Measurements from ENCODE around the gene LUC7L3.

The LUC7L3 gene

DNA sequence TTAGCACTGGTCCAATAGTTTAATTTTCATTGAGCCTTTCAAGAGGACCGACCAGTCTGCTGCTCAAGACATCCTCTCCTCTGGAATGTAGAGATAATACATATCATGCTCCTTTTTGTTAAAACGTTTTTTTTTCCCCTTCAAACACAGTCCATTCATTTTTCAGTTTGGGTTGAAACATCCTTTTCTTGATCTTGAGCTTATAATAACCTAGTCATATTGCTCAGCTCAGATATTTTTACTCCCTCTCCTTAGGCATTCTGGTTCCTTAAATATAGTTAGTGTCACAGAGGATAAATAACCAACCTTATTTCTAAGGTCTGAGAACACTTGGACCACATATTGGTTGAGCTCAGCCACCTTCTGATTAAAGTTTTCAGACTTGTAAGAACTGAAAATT lies 35.1 kb downstream of the LUC7L3 start:
- no peak for DNase-seq (ENCODE audit: low read depth)

DNA sequence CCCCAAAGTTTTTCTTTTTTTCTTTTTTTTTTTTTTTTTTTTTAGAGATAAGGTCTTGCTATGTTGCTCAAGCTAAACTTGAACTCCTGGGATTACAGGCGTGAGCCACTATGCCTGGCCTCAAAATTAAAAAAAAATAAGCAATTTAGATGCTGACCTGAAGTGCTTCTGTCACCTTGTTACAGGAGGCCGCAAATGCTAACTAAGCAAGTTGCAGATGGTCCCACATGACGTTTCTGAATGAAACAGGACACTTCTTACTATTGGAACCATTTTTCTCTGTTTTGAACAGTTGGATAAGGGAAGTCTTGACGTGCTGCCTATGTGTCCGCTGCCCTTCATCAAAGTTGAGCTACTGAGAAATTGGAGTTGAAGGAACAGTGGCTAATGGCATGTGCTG lies 39.1 kb downstream of the LUC7L3 start:
- DNase-seq (ENCODE audit: low read depth) = no peak

DNA sequence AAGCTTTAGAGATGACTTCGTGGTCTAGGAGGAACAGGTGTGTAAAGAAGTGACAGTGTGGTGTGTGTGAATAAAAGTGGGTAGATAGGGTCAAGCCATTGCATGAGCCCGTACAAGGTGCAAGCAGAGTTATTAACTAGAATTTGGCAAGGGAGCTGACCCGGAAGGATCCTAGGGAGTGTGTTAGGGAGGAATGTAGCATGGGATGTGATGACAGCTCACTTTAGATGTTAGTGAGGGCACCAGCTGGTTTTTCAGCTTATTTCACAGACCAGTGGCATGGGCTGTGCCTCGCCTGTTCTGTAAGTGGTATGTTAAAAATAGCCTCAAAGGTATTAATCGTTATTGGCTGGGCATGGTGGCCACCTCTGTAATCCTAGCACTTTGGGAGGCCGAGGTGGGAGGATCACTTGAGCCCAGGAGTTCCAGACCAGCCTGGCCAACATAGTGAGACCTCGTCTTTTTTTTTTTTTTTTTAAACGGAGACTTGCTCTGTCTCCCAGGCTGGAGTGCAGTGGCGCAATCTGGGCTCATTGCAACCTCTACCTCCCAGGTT lies 39.7 kb downstream of the LUC7L3 start:
- DNase-seq (ENCODE audit: low read depth) = no peak

DNA sequence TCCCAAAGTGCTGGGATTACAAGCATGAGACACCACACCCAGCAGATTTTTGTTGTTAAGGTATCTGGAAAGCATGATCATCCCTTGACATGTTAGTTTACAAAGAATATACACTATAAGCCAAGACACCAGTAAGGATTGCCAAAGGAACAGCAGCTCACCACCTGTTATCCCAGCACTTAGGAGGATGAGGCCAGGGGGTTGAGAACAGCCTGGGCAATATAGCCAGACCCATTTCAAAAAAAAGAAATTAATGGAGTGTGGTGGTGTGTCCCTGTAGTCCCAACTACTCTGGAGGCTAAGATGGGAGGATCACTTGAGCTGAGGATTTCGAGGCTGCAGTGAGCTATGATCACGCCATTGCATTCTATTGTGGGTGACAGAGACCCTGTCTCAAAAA lies 42.8 kb downstream of the LUC7L3 start:
- no peak for DNase-seq (ENCODE audit: low read depth)

GRCh38 chr17:50763716-50764475 lies 44.5 kb downstream of the LUC7L3 start:
- DNase-seq (ENCODE audit: low read depth) = no peak

DNA sequence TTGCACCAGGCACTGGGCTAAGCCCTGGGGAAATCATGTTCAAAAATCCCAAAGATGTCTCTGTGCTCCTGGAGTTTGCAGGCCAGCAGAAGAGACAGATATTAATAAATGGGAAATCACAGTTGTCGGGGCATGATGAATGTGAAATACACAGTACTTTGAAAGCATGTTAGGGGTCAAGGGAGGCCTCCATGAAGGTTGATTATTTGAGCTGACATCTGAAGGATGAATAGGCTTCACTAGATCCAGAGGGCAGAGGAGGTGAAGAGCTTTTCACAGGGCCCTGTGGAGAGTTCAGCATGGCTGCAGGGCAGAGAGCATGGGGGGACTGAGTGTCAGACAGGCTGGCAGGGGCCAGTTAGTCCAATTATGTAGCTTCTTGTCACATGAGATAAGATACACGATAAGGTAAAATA lies 45.3 kb downstream of the LUC7L3 start:
- DNase-seq (ENCODE audit: low read depth) = no peak

- DNase-seq (ENCODE audit: low read depth) = no peak
These were observed 46.2 kb downstream of the LUC7L3 start for GRCh38 chr17:50765454-50766221.

DNA sequence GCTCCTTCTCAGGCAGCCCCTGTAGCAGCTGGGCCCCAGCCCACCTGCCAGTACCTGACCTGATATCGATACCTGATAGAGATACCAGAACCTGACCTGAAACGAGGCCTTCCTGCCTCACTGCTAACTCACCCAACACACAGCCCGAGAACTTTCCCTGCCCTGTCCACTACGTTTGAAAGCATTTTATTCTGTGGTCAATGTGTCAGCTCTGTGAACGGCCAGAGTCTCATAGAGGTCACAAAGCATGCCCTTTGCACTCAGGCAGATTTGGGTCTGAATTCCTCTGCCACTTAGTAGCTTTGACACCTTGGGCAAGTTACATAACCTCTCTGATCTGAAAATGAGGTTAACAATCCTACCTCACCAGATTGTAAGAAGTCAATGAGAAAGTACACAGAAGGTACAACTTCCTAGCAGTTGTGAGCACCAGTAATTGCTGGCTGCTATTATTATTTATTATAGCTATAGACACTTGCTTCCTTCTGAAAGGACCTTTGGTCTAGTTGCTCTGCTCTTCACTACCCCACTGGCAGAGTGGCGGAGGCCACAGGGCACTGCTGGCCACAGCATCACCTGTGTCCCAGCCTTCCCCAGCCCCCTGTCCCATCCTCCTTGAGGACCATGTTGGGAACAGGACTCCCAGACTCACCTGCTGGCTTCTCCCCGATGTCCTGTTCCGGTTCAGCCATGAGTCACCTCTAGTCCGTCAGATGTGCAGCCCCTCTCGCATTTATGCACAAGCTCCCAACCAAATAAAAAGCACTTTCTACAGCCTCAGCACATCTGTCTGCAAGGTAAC lies 47.0 kb downstream of the LUC7L3 start:
- no peak for DNase-seq (ENCODE audit: low read depth)

GRCh38 chr17:50767030-50767429 lies 47.6 kb downstream of the LUC7L3 start:
- DNase-seq (ENCODE audit: low read depth) = no peak

DNA sequence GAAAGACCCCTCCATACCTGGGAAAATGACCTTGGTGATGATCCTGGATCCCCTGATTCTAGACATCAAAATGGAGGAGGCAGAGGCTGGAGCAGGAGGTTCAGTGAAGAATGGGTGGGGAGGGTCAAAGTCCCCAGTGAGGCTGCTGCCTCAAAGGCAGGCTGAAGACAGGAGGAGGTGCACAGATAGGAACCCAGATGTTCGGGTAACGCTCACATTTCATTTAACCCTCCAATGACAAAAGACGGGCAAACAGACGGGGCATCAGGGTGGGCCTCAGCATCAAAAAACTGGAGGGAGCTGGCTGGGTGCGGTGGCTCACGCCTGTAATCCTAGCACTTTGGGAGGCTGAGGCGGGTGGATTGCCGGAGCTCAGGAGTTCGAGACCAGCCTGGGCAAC lies 48.0 kb downstream of the LUC7L3 start, which contains the start of gene ANKRD40CL:
ANKRD40CL (minus strand) TSS at position 73 of the 400 bp plus-strand sequence. CDS start 605 bp downstream, outside the sequence.
- DNase-seq (ENCODE audit: low read depth) = no peak

- no peak for DNase-seq (ENCODE audit: low read depth)
These were observed 49.0 kb downstream of the LUC7L3 start for GRCh38 chr17:50768346-50768761.

GRCh38 chr17:50769884-50770283 lies 50.5 kb downstream of the LUC7L3 start:
- DNase-seq (ENCODE audit: low read depth) = no peak

DNA sequence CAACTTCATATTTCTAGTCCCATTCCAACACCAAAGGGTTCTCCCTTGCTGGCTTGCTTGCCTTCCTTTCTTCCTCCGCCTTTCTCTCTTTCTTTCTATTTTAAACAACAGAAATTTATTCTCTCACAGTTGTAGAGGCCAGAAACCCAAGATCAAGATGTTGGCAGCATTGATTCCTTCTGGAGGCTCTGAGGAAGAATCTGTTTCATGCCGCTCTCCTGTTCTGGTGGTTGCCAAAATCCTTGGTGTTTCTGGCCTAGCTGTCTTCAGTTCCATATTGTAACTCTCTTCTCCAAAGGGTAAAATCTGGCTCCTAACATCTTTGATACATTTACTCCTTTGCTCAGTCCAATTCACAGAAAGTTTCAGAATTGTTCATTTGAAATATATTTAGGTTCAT lies 50.9 kb downstream of the LUC7L3 start:
- no peak for DNase-seq (ENCODE audit: low read depth)

DNA sequence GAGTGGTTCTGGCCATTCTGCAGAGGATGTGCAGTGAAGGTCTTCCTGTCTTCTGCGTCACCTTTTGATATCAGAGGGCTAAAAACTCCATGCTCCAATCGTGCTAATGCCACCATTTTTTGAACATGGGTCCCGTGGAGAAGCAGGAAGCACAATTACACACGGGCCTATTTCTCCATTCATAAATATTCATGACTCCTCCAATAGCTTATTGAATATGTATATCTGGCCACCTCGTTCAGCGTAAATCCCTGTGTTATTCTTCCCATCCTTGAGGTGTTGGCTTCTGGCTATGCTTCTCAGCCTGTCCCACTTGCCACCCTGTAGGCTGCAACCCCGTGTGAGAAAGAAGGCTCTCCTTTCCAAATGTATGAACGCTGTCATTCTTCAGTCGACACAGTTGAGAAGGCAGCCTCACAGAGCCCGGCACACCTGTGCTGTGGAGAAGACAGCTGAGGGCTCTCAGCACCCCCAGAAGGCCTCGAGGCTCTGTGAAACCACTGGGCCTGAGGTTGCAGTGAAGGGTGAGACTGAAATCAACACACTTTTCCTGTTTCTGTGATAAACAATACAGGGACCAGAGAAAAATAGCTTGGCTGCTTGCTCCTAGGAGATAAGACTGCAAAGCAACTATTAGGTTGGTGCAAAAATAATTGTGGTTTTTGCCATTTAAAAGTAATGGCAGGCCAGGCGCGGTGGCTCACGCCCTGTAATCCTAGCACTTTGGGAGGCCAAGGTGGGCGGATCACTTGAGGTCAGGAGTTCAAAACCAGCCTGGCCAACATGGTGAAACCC lies 52.8 kb downstream of the LUC7L3 start:
- no peak for DNase-seq (ENCODE audit: low read depth)

DNA sequence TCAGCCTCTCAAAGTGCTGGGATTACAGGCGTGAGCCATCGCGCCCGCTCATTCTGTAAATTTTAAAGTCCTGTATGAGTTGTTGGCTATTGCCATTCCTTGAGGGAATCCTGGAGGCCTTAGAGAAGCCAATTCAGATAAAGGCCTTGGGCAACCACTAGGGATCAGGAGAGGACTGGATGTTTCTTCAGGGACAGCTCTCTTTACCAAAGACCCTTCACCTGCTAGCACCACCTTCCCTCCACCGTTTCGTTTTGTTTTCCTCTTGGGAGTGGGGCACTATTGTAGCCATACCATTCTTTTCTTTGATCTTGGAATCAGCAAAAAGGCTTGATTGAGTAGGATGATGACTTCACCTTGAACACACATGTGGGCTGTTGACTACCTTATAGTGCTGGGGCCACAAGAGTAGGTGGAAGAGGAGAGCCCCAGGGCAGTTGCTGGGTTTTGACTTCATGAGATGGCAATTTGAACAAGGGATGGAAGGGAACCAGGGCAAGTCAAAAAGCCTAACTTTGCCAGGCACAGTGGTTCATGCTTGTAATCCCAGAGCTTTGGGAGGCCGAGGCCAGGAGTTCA lies 54.9 kb downstream of the LUC7L3 start:
- no peak for DNase-seq (ENCODE audit: low read depth)

GRCh38 chr17:50775926-50776325 lies 56.5 kb downstream of the LUC7L3 start:
- DNase-seq (ENCODE audit: low read depth) = no peak

- no peak for DNase-seq (ENCODE audit: low read depth)
These were observed 59.1 kb downstream of the LUC7L3 start for GRCh38 chr17:50778471-50778870.

- no peak for DNase-seq (ENCODE audit: low read depth)
These were observed 59.6 kb downstream of the LUC7L3 start for GRCh38 chr17:50778988-50779387.

DNA sequence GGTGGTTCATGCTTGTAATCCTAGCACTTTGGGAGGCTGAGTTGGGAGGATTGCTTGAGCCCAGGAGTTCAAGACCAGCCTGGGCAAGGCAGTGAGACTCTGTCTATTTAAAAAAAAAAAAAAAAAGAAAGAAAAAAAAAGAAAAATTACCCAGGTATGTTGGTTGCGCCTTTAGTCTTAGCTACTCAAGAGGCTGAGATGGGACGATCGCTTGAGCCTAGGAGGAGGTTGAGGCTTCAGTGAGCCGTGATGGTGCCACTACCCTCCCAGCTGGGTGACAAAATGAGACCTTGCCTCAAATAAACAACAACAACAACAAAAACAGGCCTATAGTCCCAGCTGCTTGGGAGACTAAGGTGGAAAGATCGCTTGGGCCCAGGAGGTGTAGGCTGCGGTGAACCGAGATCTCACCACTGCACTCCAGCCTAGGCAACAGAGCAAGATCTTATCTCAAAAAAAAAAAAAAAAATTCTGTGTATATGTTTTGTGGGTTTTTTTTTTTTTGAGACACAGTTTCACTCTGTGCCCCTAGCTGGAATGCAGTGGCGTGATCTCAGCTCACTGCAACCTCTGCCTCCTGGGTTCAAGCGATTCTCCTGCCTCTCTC lies 60.4 kb downstream of the LUC7L3 start:
- no peak for DNase-seq (ENCODE audit: low read depth)

DNA sequence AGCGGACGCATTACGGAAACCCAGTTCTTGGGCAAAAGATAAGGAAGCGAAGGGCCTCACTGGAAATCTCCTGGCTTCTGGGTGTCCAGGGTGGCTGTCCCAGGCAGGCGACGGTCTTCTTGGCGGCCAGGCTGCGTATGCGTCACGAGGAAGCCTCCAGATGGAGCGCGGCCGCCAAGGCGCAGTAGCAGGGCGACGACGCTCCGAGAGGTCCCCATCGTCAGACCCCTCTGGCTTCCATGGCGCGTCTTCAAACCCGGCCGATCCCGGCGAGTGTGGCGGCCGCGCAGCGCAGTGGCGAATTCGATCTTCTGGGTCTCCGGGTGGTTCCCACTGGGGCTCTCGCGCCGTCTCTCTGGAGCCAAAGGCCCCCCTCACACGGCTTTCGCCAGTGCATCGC lies 61.8 kb downstream of the LUC7L3 start:
- DNase-seq (ENCODE audit: low read depth) = no peak

Measured in CMK (cell line).